Forelimb muscle (tissue), 1 donor: ENCODE measurements around the gene AGR2. TPM values are rescaled to one million over a fixed set of nuclear protein-coding genes. Genes with fewer than 3 reads are reported as not detected.

Source experiments
- polyA plus RNA-seq: library from polyadenylated mRNA; unstranded; fragments of 120-200 nt; gene quantifications from one replicate; pipeline ENCODE4 v1.2.1, GENCODE V29; 2013; ENCODE audit not compliant: insufficient read length

The AGR2 gene
- polyA plus RNA-seq, 1 donor, result 14.2 TPM

Other genes with a start within 250 kb of the AGR2 start
- 25.9 TPM for gene ANKMY2, start 159.2 kb downstream of the AGR2 start, polyA plus RNA-seq
- gene BZW2, start 158.8 kb downstream of the AGR2 start, polyA plus RNA-seq, result 201 TPM
- gene TSPAN13, start 51.2 kb downstream of the AGR2 start, polyA plus RNA-seq, result 56.9 TPM
- not detected for gene AGR3, start 77.0 kb upstream of the AGR2 start, polyA plus RNA-seq